ENCODE measurements around the gene CCL3. TPM values are rescaled to one million over a fixed set of nuclear protein-coding genes. Genes with fewer than 3 reads are reported as not detected.

CCL3 gene
- not detected in 2 replicates for total RNA-seq

DNA sequence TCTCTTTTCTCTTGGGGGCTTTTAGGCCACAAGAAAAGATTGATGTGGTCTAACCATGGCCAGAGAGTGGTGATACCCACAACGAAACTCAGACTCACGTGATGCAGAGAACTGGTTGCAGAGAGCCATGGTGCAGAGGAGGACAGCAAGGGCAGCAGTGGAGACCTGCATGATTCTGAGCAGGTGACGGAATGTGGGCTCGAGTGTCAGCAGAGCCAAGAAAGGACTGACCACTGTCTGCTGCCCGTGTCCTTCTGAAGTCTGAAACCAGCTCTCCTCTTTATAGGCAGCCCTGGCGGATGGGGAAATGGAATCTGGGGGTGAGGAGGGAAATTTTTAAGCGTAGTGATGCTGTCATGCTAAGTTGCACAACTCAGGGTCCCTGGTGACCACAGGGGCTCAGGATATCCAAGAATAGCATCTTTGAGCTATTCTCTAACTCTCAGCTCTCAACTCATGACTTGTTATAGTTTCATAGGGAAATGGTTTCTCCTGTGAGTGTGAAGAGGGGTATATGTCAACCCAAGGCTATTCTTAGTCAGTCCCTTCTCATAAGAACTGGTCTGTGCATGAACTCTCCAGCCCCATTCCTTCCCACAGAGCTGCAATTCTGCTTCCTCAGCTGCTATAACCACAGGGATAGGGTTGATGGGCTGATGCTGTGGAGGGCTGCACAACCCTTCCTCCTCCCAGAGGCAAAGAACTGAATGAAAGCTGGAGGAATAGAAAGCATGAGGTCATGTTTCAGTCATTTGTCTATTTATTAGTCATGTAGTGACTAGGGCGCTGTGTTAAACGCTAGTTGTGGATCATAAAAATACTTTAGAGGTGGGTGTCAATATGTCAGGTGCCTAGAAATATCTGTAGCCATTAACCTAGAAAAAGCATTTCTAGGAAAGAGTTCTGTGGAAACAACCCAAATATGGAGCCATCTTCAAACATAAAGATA is at the start of gene CCL3:
CCL3 (minus strand) TSS at position 256 of the 949 bp plus-strand sequence; CDS start at position 171, 85 bp downstream.

GRCh38 chr17:36103401-36103975 is 13.5 kb upstream of the CCL3 start, which contains the start of gene CCL4:
Gene CCL4 (plus strand): TSS chr17:36103827. CDS start chr17:36103906, 79 bp downstream.

DNA sequence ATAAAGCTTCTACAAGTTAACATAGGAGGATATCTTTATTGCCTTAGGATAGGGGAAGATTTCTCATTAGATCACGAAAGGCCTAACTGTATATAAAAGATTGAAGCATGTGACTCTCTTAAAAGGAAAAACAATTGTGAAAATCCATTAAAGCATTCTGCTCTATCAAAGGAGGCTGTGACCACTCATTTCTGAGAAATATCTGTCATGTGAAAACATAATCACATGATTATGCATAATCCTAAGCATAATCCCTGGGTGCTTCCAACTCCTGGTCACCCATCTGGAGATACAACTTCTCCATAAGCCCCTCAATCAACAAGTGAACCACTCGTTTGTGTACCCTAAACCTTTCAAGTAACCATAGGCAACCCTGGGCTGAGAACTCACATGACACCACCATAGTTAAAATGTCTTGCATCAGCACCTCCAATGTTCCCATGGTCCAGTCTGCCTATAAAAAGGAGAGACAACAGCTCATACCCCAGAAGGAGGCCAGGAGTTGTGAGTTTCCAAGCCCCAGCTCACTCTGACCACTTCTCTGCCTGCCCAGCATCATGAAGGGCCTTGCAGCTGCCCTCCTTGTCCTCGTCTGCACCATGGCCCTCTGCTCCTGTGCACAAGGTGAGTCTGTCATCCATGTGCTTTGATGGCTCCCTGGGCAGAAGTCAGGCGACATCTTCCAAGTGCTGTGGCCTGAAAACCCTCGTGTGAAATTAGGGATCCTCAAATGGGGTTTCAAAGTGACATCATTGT is 26.0 kb downstream of the CCL3 start, which contains the start of gene CCL18:
CCL18 (plus strand) TSS at position 487 of the 756 bp plus-strand sequence; CDS start at position 558, 71 bp downstream.

Other genes with a start within 250 kb of the CCL3 start
- not detected in 2 replicates for gene HEATR9, start 221.3 kb downstream of the CCL3 start, total RNA-seq
- gene CCL5, start 209.8 kb downstream of the CCL3 start, total RNA-seq: 0.07 and 0.34 TPM in 2 replicates
- 0.14 TPM in 1 of 2 replicates, not detected in the other for gene RDM1, start 159.4 kb downstream of the CCL3 start, total RNA-seq
- not detected in 2 replicates for gene LYZL6, start 146.4 kb downstream of the CCL3 start, total RNA-seq
- not detected in 2 replicates for gene CCL16, start 108.6 kb downstream of the CCL3 start, total RNA-seq
- not detected in 2 replicates for gene CCL14, start 103.4 kb downstream of the CCL3 start, total RNA-seq
- gene CCL15, start 88.6 kb downstream of the CCL3 start, total RNA-seq: not detected in 2 replicates
- not detected in 2 replicates for gene CCL23, start 72.2 kb downstream of the CCL3 start, total RNA-seq
- gene CCL18, start 25.9 kb downstream of the CCL3 start, total RNA-seq: not detected in 2 replicates
- not detected in 2 replicates for gene CCL4, start 13.7 kb upstream of the CCL3 start, total RNA-seq
- gene TBC1D3B, start 86.5 kb upstream of the CCL3 start, total RNA-seq: 1.4 and 3.2 TPM in 2 replicates
- gene CCL3L1, start 106.6 kb upstream of the CCL3 start, total RNA-seq: not detected in 2 replicates
- gene CCL4L2, start 120.9 kb upstream of the CCL3 start, total RNA-seq: not detected in 2 replicates
- gene TBC1D3I, start 174.4 kb upstream of the CCL3 start, total RNA-seq: 0.07 TPM in 1 of 2 replicates, not detected in the other
- gene TBC1D3G, start 233.7 kb upstream of the CCL3 start, total RNA-seq: not detected in 2 replicates